GM23338 (cell line): ENCODE measurements around the gene CPSF4L. TPM values are rescaled to one million over a fixed set of nuclear protein-coding genes. Genes with fewer than 3 reads are reported as not detected.

Experiments
- ATAC-seq: fragments of 200-7000 bp; cut with Tn5 transposase; 3 replicates; pipeline ENCODE4 v1.9.1; 2020
- DNase-seq: peaks from one replicate; pipeline ENCODE4 v3.0.0-alpha.2; 2015; ENCODE audit warnings: low spot score
- H2AFZ ChIP-seq: fragments of 200-600 bp; sonication (generic); 2 replicates; pipeline ENCODE4 v1.8.0; 2016; ENCODE audit warnings: antibody characterized with exemption, mild to moderate bottlenecking, moderate library complexity
- H3F3A ChIP-seq: fragments of 200-600 bp; sonication (generic); replicated peaks from 2 replicates; pipeline ENCODE4 v1.8.0; 2017; ENCODE audit warnings: antibody characterized with exemption, mixed run types, low read depth
- H3K27ac ChIP-seq: fragments of 200-600 bp; sonication (generic); 2 replicates; pipeline ENCODE4 v1.6.1; 2016; ENCODE audit warnings: low read depth
- H3K27me3 ChIP-seq: fragments of 200-600 bp; sonication (generic); 2 replicates; pipeline ENCODE4 v1.8.0; 2016; ENCODE audit warnings: mild to moderate bottlenecking, mixed run types, moderate library complexity; ENCODE audit not compliant: insufficient read depth
- H3K36me3 ChIP-seq: fragments of 200-600 bp; sonication (generic); 2 replicates; pipeline ENCODE4 v1.8.0; 2016; ENCODE audit warnings: mild to moderate bottlenecking; ENCODE audit not compliant: insufficient read depth
- H3K4me1 ChIP-seq: fragments of 200-600 bp; sonication (generic); 2 replicates; pipeline ENCODE4 v1.8.0; 2016; ENCODE audit warnings: mild to moderate bottlenecking, moderate library complexity; ENCODE audit not compliant: insufficient read depth
- H3K4me2 ChIP-seq: fragments of 200-600 bp; sonication (generic); 2 replicates; pipeline ENCODE4 v1.7.1; 2017; ENCODE audit warnings: mixed run types
- H3K4me3 ChIP-seq: fragments of 200-600 bp; sonication (generic); 2 replicates; pipeline ENCODE4 v1.6.1; 2016; ENCODE audit warnings: mixed run types
- H3K79me2 ChIP-seq: fragments of 200-600 bp; sonication (generic); replicated peaks from 2 replicates; pipeline ENCODE4 v1.8.0; 2017; ENCODE audit warnings: mild to moderate bottlenecking; ENCODE audit not compliant: insufficient read depth
- H3K9me2 ChIP-seq: fragments of 200-600 bp; sonication (generic); 2 replicates; pipeline ENCODE4 v1.8.0; 2017; ENCODE audit not compliant: insufficient read depth
- H4K20me1 ChIP-seq: fragments of 200-600 bp; sonication (generic); replicated peaks from 2 replicates; pipeline ENCODE4 v1.8.0; 2017; ENCODE audit warnings: mild to moderate bottlenecking; ENCODE audit not compliant: insufficient read depth
- H3K27ac Mint-ChIP-seq: 2 replicates; pipeline ENCODE4 v1.8.0; 2020; ENCODE audit warnings: inconsistent platforms, mild to moderate bottlenecking, moderate library complexity, mixed read lengths
- H3K27me3 Mint-ChIP-seq: 3 replicates; pipeline ENCODE4 v1.8.0; 2022; ENCODE audit warnings: low read depth, mild to moderate bottlenecking, moderate library complexity, mixed read lengths, inconsistent platforms; ENCODE audit not compliant: insufficient read depth, poor library complexity
- H3K36me3 Mint-ChIP-seq: 3 replicates; pipeline ENCODE4 v1.8.0; 2021; ENCODE audit warnings: low read depth, mild to moderate bottlenecking, inconsistent platforms, moderate library complexity, mixed read lengths
- H3K4me1 Mint-ChIP-seq: 3 replicates; pipeline ENCODE4 v1.8.0; 2020; ENCODE audit warnings: mild to moderate bottlenecking, inconsistent platforms, mixed read lengths
- H3K4me3 Mint-ChIP-seq: 3 replicates; pipeline ENCODE4 v1.8.0; 2021; ENCODE audit warnings: moderate library complexity, mild to moderate bottlenecking, inconsistent platforms, mixed read lengths
- H3K9me3 Mint-ChIP-seq: 3 replicates; pipeline ENCODE4 v1.8.0; 2020; ENCODE audit warnings: moderate library complexity, mild to moderate bottlenecking, inconsistent platforms, mixed read lengths
- CREB1 ChIP-seq: fragments of 250-450 bp; sonication (Bioruptor Pico); IDR thresholded peaks from 2 replicates; pipeline ENCODE4 v1.5.0; 2020; ENCODE audit warnings: low read depth, mild to moderate bottlenecking, moderate library complexity
- CTCF ChIP-seq, 2 experiments: fragments of 200-600 bp in 1 of 2; sonication (generic) in 1 of 2; conservative IDR thresholded peaks; 2 replicates each; pipeline versions ENCODE4 v1.5.1 to v1.6.1; 2016 to 2017; ENCODE audit warnings: antibody characterized with exemption in 2 of 2, low read depth in 2 of 2, mild to moderate bottlenecking in 2 of 2, moderate library complexity in 1 of 2
- ETS1 ChIP-seq: IDR thresholded peaks from 2 replicates; pipeline ENCODE4 v1.6.1; 2016; ENCODE audit warnings: antibody characterized with exemption
- EZH2 ChIP-seq: fragments of 200-600 bp; sonication (generic); IDR thresholded peaks from one replicate; pipeline ENCODE4 v1.8.0; 2017; ENCODE audit warnings: antibody characterized with exemption, mild to moderate bottlenecking, low read depth; ENCODE audit not compliant: unreplicated experiment
- EZH2phosphoT487 ChIP-seq: fragments of 200-600 bp; sonication (generic); IDR thresholded peaks from one replicate; pipeline ENCODE4 v1.8.1; 2018; ENCODE audit warnings: antibody characterized with exemption; ENCODE audit not compliant: unreplicated experiment
- NANOG ChIP-seq: IDR thresholded peaks from 2 replicates; pipeline ENCODE4 v1.6.1; 2016; ENCODE audit warnings: antibody characterized with exemption, borderline replicate concordance
- POLR2AphosphoS5 ChIP-seq: IDR thresholded peaks from 2 replicates; pipeline ENCODE4 v1.6.1; 2016; ENCODE audit warnings: antibody characterized with exemption, low read depth
- REST ChIP-seq: IDR thresholded peaks from one replicate; pipeline ENCODE4 v1.6.1; 2018; ENCODE audit warnings: antibody characterized with exemption; ENCODE audit not compliant: unreplicated experiment
- ZNF114 ChIP-seq: fragments of 250-450 bp; sonication (Bioruptor Pico); IDR thresholded peaks from 2 replicates; pipeline ENCODE4 v1.5.0; 2020; ENCODE audit warnings: mild to moderate bottlenecking, moderate library complexity
- ZNF331 ChIP-seq: fragments of 250-450 bp; sonication (Bioruptor Pico); IDR thresholded peaks from 2 replicates; pipeline ENCODE4 v1.5.0; 2020; ENCODE audit warnings: low read depth, mild to moderate bottlenecking, moderate library complexity
- polyA plus RNA-seq: library from polyadenylated mRNA; unstranded; fragments of >200 nt; fragmentation: Nextera tagmentation; extraction: Ambion mirVana; gene quantifications from 2 replicates; pipeline ENCODE4 v1.2.1, GENCODE V29; 2016
- total RNA-seq: library from RNA; depleted of rRNA; stranded (reverse); fragments of >200 nt; shearing (Covaris generic); gene quantifications from 2 replicates; pipeline ENCODE4 v1.2.3, GENCODE V29; 2014

CPSF4L gene
- total and polyA plus RNA-seq, 2 experiments from 2014 or later: not detected

GRCh38 chr17:73285603-73285908 is 23.9 kb upstream of the CPSF4L start:
- no peaks in the 10 kb centered on the region for H3K36me3 ChIP-seq

More at GRCh38 chr17:73285603-73285908, 23.9 kb upstream of the CPSF4L start:
- DNase-seq (no peak), ATAC-seq (no peak)
- no peak overlapping the region for H3K4me3 Mint-ChIP-seq
- no peak overlapping the region for H3K27ac Mint-ChIP-seq
- H3K36me3 Mint-ChIP-seq: no peaks in the 10 kb centered on the region; the same call in 2 of the 3 replicates
- H3K27me3 Mint-ChIP-seq: peaks cover 16% of the 10 kb centered on the region
- Histone ChIP-seq H3K9me2 (no peaks in the 10 kb centered on the region), H3K4me2 (no peak overlapping the region), H3K79me2 (0 out of 2 replicates have a peak, but pooled peaks cover 3% of the 10 kb centered on the region), H3K4me3 (no peak overlapping the region), H3K27me3 (no peaks in the 10 kb centered on the region), H4K20me1 (no peaks in the 10 kb centered on the region), H3F3A (no peaks in the 10 kb centered on the region), H2AFZ (no peak overlapping the region), H3K27ac (no peak overlapping the region), H3K4me1 (peaks cover 17% of the 10 kb centered on the region)
- H3K4me1 Mint-ChIP-seq: peaks cover 44% of the 10 kb centered on the region
- TF ChIP-seq EZH2 (no peak), POLR2AphosphoS5 (no peak), CTCF (conservative IDR thresholded peaks at IDR 0.05; ENCODE audit: low read depth in 2 of 2) (no peak), ETS1 (no peak), CREB1 (CRISPR knock-in tag) (no peak), ZNF331 (no peak), EZH2phosphoT487 (no peak), NANOG (no peak), ZNF114 (CRISPR knock-in tag) (no peak), REST (no peak)
- H3K9me3 Mint-ChIP-seq: no peaks in the 10 kb centered on the region
